GM12878 (cell line): ENCODE data around the gene MACROD2. TPM values are rescaled to one million over a fixed set of nuclear protein-coding genes. Genes with fewer than 3 reads are reported as not detected.

ENCODE experiments used
- ATAC-seq: fragments of 200-7000 bp; cut with Tn5 transposase; 3 replicates; pipeline ENCODE4 v1.9.1; 2020; ENCODE audit warnings: mild to moderate bottlenecking, moderate library complexity
- BruUV-seq: library from RNA; stranded (reverse); fragments of 400-500 nt; replicated peaks from 2 replicates; lab custom pipeline; 2021; lab: Mats Ljungman, UMichigan
- CTCF ChIA-PET: fragments of 300-600 bp; sonication (Branson Sonifier 250); formaldehyde crosslinking; extraction: SDS; loops from one replicate; lab custom pipeline; 2021; ENCODE audit warnings: inconsistent platforms; lab: Yijun Ruan, JAX
- POLR2A ChIA-PET: fragments of 350-600 bp; formaldehyde crosslinking; extraction: SDS; loops from one replicate; lab custom pipeline; 2021; ENCODE audit warnings: inconsistent platforms; lab: Charles Lee
- RAD21 ChIA-PET: fragments of 300-600 bp; sonication (Branson Sonifier 250); formaldehyde crosslinking; loops from one replicate; lab custom pipeline; 2023; ENCODE audit warnings: antibody characterized with exemption; ENCODE audit not compliant: unreplicated experiment; lab: Charles Lee
- SMC1A ChIA-PET: fragments of 300-600 bp; sonication (Branson Sonifier 250); formaldehyde crosslinking; loops from one replicate; lab custom pipeline; 2023; ENCODE audit not compliant: unreplicated experiment, uncharacterized antibody; lab: Charles Lee
- DNase-seq: peaks from one replicate; pipeline ENCODE4 v3.0.0-alpha.2; 2011; ENCODE audit warnings: low read depth, low spot score
- FAIRE-seq: peaks from 3 replicates; lab custom pipeline; 2011; peaks lifted over from hg19 to GRCh38; lab: Jason Lieb, UNC
- H2AFZ ChIP-seq: 2 replicates; pipeline ENCODE4 v1.6.0; 2011; ENCODE audit warnings: low read depth, low read length, control low read depth; ENCODE audit not compliant: control insufficient read depth
- H3K27ac ChIP-seq: 2 replicates; pipeline ENCODE4 v1.5.1; 2011; ENCODE audit warnings: control low read depth; ENCODE audit not compliant: control insufficient read depth, insufficient read depth
- H3K27me3 ChIP-seq, 2 experiments: replicated peaks in 1 of 2; 2 replicates each; pipeline versions ENCODE4 v1.6.0 to v1.6.1; 2011; ENCODE audit warnings: low read length in 1 of 2; ENCODE audit not compliant: control insufficient read depth in 2 of 2, insufficient read depth in 2 of 2
- H3K36me3 ChIP-seq, 2 experiments: 2 replicates each; pipeline ENCODE4 v1.5.1; 2011; ENCODE audit warnings: low read length in 1 of 2; ENCODE audit not compliant: control insufficient read depth in 2 of 2, insufficient read depth in 2 of 2
- H3K4me1 ChIP-seq: 2 replicates; pipeline ENCODE4 v1.6.1; 2011; ENCODE audit warnings: mild to moderate bottlenecking, low read length, moderate library complexity, mixed read lengths; ENCODE audit not compliant: control insufficient read depth, insufficient read depth
- H3K4me2 ChIP-seq: 2 replicates; pipeline ENCODE4 v1.6.0; 2011; ENCODE audit warnings: control low read depth; ENCODE audit not compliant: control insufficient read depth, insufficient read depth
- H3K4me3 ChIP-seq: fragments of 200-600 bp; sonication (generic); 2 replicates; pipeline ENCODE4 v1.5.1; 2016
- H3K79me2 ChIP-seq: 2 replicates; pipeline ENCODE4 v1.6.0; 2011; ENCODE audit warnings: low read length; ENCODE audit not compliant: control insufficient read depth, insufficient read depth
- H3K9ac ChIP-seq: 2 replicates; pipeline ENCODE4 v1.8.0; 2011; ENCODE audit warnings: low read length, control low read depth, mixed read lengths; ENCODE audit not compliant: control insufficient read depth, insufficient read depth
- H3K9me3 ChIP-seq: replicated peaks from 3 replicates; pipeline ENCODE4 v1.5.1; 2011; ENCODE audit warnings: mild to moderate bottlenecking, low read length; ENCODE audit not compliant: control insufficient read depth, insufficient read depth
- H4K20me1 ChIP-seq: 2 replicates; pipeline ENCODE4 v1.6.0; 2011; ENCODE audit not compliant: control insufficient read depth, insufficient read depth
- EED ChIP-seq: sonication (generic); IDR thresholded peaks from 2 replicates; pipeline ENCODE4 v1.6.1; 2016; ENCODE audit warnings: antibody characterized with exemption, low read depth
- MXI1 ChIP-seq: fragments of 150-350 bp; IDR thresholded peaks from 2 replicates; pipeline ENCODE4 v1.6.1; 2011; ENCODE audit warnings: low read depth, mild to moderate bottlenecking, inconsistent platforms, low read length, improper control_type of control experiment
- SP1 ChIP-seq: IDR thresholded peaks from one replicate; pipeline ENCODE4 v1.6.1; 2011; ENCODE audit warnings: low read depth, low read length
- STAT1 ChIP-seq: fragments of 450-650 bp; conservative IDR thresholded peaks from 2 replicates; pipeline ENCODE4 v1.6.1; 2014; ENCODE audit warnings: antibody characterized with exemption, mild to moderate bottlenecking
- in situ Hi-C: fragments of 300-500 bp; cut with MboI; formaldehyde crosslinking; loops from 9 replicates; pipeline ENCODE4 v1.14.3; 2018; ENCODE audit warnings: mixed read lengths
- intact Hi-C: fragments of 100-400 bp; cut with micrococcal nuclease; formaldehyde crosslinking; loops from one replicate; pipeline ENCODE4 v1.14.2; 2022; ENCODE audit not compliant: unreplicated experiment
- polyA plus RNA-seq, 11 experiments: library from polyadenylated mRNA; depleted of rRNA in 4 of 11; unstranded in 6 of 11; stranded (reverse) in 5 of 11; fragments of >200 nt; fragmentation: Nextera tagmentation in 4 of 11; fragmentation: Illumina TruSeq in 1 of 11; extraction: Ambion mirVana in 4 of 11; extraction: Trizol in 1 of 11; gene quantifications; 1 replicate in 1 of 11; 2 replicates in 10 of 11; pipeline versions ENCODE4 v1.2.1 to v1.2.3, GENCODE V29; 2011 to 2016; ENCODE audit warnings: inconsistent platforms in 2 of 11, missing spikeins in 2 of 11, low read depth in 1 of 11
- total RNA-seq, 4 experiments: library from RNA; depleted of rRNA in 3 of 4; stranded (reverse); fragments of >200 nt in 3 of 4; fragmentation: Illumina TruSeq in 1 of 4; extraction: Trizol in 1 of 4; gene quantifications; 2 replicates each; pipeline versions ENCODE4 v1.2.1 to v1.2.3, GENCODE V29; 2013 to 2021
- TF ChIP-seq, protein P1 (sequence below): fragments of 450-650 bp; IDR thresholded peaks from 2 replicates; pipeline ENCODE4 v1.6.1; 2018; ENCODE audit warnings: mild to moderate bottlenecking, low read depth, moderate library complexity; ENCODE audit not compliant: partially characterized antibody
- TF ChIP-seq, protein P2 (sequence below): fragments of 450-650 bp; IDR thresholded peaks from 2 replicates; pipeline ENCODE4 v1.6.1; 2017; ENCODE audit warnings: mild to moderate bottlenecking, moderate library complexity
- TF ChIP-seq, protein P3 (sequence below): IDR thresholded peaks from 2 replicates; pipeline ENCODE4 v1.6.1; 2011; ENCODE audit warnings: mild to moderate bottlenecking, low read depth, low read length, moderate library complexity; ENCODE audit not compliant: insufficient replicate concordance
- TF ChIP-seq, protein P4 (sequence below): fragments of 450-650 bp; IDR thresholded peaks from 2 replicates; pipeline ENCODE4 v1.6.1; 2018; ENCODE audit warnings: borderline replicate concordance, mild to moderate bottlenecking; ENCODE audit not compliant: partially characterized antibody
- TF ChIP-seq, protein P5 (sequence below): fragments of 450-650 bp; IDR thresholded peaks from 2 replicates; pipeline ENCODE4 v1.6.1; 2017; ENCODE audit warnings: mild to moderate bottlenecking, low read depth, inconsistent platforms; ENCODE audit not compliant: poor library complexity, severe bottlenecking

The MACROD2 gene
- total and polyA plus RNA-seq, 10 of the 15 experiments (the other 5 are each of a cell fraction or from before 2014, with no cell fraction given), result 1.1 to 21.5 (median 2.2) TPM

DNA sequence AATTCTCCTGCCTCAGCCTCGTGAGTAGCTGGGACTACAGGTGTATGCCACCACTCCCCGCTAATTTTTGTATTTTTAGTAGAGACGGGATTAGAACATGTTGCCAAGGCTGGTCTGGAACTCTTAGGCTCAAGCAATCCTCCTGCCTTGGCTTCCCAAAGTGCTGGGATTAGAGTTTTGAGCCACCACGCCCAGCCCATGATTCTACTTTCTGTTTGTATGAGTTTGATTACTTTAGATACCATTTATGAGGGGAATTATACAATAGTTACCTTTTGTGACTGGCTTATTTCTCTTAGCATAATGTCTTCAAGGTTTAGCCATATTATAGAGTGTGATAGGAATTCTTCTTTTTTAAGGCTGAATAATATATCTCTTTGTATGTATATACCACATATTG lies 897.5 kb downstream of the MACROD2 start (continued):
- TF ChIP-seq, protein P1, sequence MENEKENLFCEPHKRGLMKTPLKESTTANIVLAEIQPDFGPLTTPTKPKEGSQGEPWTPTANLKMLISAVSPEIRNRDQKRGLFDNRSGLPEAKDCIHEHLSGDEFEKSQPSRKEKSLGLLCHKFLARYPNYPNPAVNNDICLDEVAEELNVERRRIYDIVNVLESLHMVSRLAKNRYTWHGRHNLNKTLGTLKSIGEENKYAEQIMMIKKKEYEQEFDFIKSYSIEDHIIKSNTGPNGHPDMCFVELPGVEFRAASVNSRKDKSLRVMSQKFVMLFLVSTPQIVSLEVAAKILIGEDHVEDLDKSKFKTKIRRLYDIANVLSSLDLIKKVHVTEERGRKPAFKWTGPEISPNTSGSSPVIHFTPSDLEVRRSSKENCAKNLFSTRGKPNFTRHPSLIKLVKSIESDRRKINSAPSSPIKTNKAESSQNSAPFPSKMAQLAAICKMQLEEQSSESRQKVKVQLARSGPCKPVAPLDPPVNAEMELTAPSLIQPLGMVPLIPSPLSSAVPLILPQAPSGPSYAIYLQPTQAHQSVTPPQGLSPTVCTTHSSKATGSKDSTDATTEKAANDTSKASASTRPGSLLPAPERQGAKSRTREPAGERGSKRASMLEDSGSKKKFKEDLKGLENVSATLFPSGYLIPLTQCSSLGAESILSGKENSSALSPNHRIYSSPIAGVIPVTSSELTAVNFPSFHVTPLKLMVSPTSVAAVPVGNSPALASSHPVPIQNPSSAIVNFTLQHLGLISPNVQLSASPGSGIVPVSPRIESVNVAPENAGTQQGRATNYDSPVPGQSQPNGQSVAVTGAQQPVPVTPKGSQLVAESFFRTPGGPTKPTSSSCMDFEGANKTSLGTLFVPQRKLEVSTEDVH, result no peak
- TF ChIP-seq STAT1 (no peak), EED (no peak), MXI1 (no peak)
- TF ChIP-seq, protein P2, sequence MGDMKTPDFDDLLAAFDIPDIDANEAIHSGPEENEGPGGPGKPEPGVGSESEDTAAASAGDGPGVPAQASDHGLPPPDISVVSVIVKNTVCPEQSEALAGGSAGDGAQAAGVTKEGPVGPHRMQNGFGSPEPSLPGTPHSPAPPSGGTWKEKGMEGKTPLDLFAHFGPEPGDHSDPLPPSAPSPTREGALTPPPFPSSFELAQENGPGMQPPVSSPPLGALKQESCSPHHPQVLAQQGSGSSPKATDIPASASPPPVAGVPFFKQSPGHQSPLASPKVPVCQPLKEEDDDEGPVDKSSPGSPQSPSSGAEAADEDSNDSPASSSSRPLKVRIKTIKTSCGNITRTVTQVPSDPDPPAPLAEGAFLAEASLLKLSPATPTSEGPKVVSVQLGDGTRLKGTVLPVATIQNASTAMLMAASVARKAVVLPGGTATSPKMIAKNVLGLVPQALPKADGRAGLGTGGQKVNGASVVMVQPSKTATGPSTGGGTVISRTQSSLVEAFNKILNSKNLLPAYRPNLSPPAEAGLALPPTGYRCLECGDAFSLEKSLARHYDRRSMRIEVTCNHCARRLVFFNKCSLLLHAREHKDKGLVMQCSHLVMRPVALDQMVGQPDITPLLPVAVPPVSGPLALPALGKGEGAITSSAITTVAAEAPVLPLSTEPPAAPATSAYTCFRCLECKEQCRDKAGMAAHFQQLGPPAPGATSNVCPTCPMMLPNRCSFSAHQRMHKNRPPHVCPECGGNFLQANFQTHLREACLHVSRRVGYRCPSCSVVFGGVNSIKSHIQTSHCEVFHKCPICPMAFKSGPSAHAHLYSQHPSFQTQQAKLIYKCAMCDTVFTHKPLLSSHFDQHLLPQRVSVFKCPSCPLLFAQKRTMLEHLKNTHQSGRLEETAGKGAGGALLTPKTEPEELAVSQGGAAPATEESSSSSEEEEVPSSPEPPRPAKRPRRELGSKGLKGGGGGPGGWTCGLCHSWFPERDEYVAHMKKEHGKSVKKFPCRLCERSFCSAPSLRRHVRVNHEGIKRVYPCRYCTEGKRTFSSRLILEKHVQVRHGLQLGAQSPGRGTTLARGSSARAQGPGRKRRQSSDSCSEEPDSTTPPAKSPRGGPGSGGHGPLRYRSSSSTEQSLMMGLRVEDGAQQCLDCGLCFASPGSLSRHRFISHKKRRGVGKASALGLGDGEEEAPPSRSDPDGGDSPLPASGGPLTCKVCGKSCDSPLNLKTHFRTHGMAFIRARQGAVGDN, result no peak

DNA sequence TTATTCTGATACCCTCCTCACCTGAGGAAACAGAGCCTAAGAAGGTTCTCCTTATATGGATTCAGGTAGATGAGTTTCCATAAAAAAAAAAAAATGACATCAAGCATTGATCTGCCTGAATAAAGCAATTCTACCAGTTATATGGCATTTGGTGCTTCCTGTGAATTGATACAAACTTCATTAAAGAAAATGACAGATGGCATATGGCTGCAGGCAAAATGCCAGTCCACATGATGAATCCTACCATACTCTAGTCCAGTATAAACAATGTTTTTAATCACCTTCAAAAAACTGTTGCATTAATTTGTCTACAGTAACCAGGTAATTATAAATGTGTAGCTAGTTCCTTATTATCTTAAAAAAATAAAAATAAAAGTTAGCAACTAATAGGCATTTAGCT lies 901.3 kb downstream of the MACROD2 start:
- BruUV-seq, result no TSS peak
- SMC1A ChIA-PET, result no interaction called here
- Histone ChIP-seq H4K20me1 (no peaks in the 10 kb centered on the region), H3K36me3 (no peaks in the 10 kb centered on the region), H3K4me2 (no peak overlapping the region), H3K79me2 (no peaks in the 10 kb centered on the region), H3K4me1 (no peaks in the 10 kb centered on the region), H3K27ac (no peak overlapping the region), H3K9me3 (peaks cover 2% of the 10 kb centered on the region; the same call in 1 of the 3 replicates), H3K4me3 (no peak overlapping the region), H3K9ac (no peak overlapping the region), H3K27me3 (no peaks in the 10 kb centered on the region), H2AFZ (no peak overlapping the region)
- DNase-seq (no peak), FAIRE-seq (no peak), ATAC-seq (no peak)
- RAD21 ChIA-PET, result no interaction called here
- POLR2A ChIA-PET, result no interaction called here
- CTCF ChIA-PET, result no interaction called here
- in situ Hi-C loops (no loop called here), intact Hi-C loops (no loop called here)
- TF ChIP-seq, protein P3, sequence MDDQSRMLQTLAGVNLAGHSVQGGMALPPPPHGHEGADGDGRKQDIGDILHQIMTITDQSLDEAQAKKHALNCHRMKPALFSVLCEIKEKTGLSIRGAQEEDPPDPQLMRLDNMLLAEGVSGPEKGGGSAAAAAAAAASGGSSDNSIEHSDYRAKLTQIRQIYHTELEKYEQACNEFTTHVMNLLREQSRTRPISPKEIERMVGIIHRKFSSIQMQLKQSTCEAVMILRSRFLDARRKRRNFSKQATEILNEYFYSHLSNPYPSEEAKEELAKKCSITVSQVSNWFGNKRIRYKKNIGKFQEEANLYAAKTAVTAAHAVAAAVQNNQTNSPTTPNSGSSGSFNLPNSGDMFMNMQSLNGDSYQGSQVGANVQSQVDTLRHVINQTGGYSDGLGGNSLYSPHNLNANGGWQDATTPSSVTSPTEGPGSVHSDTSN, result no peak
- TF ChIP-seq, protein P4, sequence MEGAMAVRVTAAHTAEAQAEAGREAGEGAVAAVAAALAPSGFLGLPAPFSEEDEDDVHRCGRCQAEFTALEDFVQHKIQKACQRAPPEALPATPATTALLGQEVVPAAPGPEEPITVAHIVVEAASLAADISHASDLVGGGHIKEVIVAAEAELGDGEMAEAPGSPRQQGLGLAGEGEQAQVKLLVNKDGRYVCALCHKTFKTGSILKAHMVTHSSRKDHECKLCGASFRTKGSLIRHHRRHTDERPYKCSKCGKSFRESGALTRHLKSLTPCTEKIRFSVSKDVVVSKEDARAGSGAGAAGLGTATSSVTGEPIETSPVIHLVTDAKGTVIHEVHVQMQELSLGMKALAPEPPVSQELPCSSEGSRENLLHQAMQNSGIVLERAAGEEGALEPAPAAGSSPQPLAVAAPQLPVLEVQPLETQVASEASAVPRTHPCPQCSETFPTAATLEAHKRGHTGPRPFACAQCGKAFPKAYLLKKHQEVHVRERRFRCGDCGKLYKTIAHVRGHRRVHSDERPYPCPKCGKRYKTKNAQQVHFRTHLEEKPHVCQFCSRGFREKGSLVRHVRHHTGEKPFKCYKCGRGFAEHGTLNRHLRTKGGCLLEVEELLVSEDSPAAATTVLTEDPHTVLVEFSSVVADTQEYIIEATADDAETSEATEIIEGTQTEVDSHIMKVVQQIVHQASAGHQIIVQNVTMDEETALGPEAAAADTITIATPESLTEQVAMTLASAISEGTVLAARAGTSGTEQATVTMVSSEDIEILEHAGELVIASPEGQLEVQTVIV, result no peak
- TF ChIP-seq, protein P5, sequence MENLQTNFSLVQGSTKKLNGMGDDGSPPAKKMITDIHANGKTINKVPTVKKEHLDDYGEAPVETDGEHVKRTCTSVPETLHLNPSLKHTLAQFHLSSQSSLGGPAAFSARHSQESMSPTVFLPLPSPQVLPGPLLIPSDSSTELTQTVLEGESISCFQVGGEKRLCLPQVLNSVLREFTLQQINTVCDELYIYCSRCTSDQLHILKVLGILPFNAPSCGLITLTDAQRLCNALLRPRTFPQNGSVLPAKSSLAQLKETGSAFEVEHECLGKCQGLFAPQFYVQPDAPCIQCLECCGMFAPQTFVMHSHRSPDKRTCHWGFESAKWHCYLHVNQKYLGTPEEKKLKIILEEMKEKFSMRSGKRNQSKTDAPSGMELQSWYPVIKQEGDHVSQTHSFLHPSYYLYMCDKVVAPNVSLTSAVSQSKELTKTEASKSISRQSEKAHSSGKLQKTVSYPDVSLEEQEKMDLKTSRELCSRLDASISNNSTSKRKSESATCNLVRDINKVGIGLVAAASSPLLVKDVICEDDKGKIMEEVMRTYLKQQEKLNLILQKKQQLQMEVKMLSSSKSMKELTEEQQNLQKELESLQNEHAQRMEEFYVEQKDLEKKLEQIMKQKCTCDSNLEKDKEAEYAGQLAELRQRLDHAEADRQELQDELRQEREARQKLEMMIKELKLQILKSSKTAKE, result no peak
- no peak for TF ChIP-seq SP1
